ENCODE data around the gene EFCAB12.

The EFCAB12 gene

GRCh38 chr3:129441215-129441614 is 12.8 kb upstream of the EFCAB12 start:
- no peaks in the 10 kb centered on the region; the same call in 1 of the 2 replicates for H4K20me1 ChIP-seq (ENCODE audit: insufficient read depth, low read length)
- peak overlapping the region; percentile 74 for H3K4me2 ChIP-seq (ENCODE audit: insufficient read depth, low read length)
- peak overlapping the region; percentile 47 to 69; a peak in 3 of 4 replicates for H3K4me3 ChIP-seq (ENCODE audit: low read depth in 1 of 2, low read length in 2 of 2)
- H3K27ac ChIP-seq (ENCODE audit: low read length), result peak overlapping the region; percentile 96
- no peaks in the 10 kb centered on the region for H3K27me3 ChIP-seq (ENCODE audit: insufficient read depth, low read length, poor library complexity)
- no peaks in the 10 kb centered on the region for H3K9me3 ChIP-seq (ENCODE audit: insufficient read depth, low read length, severe bottlenecking)
- H3K4me1 ChIP-seq (ENCODE audit: insufficient read depth, low read length), result peaks cover 52% of the 10 kb centered on the region
- TF ChIP-seq EZH2 (IDR thresholded peaks at IDR 0.05; ENCODE audit: borderline replicate concordance, low read depth, low read length, severe bottlenecking) (no peak), CTCF (IDR thresholded peaks at IDR 0.05; ENCODE audit: borderline replicate concordance, extremely low read depth, low read length, poor library complexity, severe bottlenecking) (no peak)
- H3K36me3 ChIP-seq (ENCODE audit: insufficient read depth, low read length), result peaks cover 19% of the 10 kb centered on the region
- ATAC-seq (ENCODE audit: insufficient read depth, low read depth), result no peak
- peak; percentile 28 for DNase-seq
- peaks cover 66% of the 10 kb centered on the region for H3K79me2 ChIP-seq (ENCODE audit: insufficient read depth, low read length)
- peak overlapping the region; percentile 82 for H2AFZ ChIP-seq (ENCODE audit: low read depth, low read length)
- peak overlapping the region; percentile 78 for H3K9ac ChIP-seq (ENCODE audit: low read depth, low read length)

GRCh38 chr3:129440618-129441190 is 12.3 kb upstream of the EFCAB12 start:
- Histone ChIP-seq H3K79me2 (ENCODE audit: insufficient read depth, low read length) (peaks cover 71% of the 10 kb centered on the region), H3K36me3 (ENCODE audit: insufficient read depth, low read length) (peaks cover 24% of the 10 kb centered on the region), H3K4me1 (ENCODE audit: insufficient read depth, low read length) (peaks cover 57% of the 10 kb centered on the region), H3K4me2 (ENCODE audit: insufficient read depth, low read length) (peak overlapping the region; percentile 74), H2AFZ (ENCODE audit: low read depth, low read length) (peak overlapping the region; percentile 82), H3K27ac (ENCODE audit: low read length) (peak overlapping the region; percentile 96), H3K27me3 (ENCODE audit: insufficient read depth, low read length, poor library complexity) (no peaks in the 10 kb centered on the region), H4K20me1 (ENCODE audit: insufficient read depth, low read length) (no peaks in the 10 kb centered on the region; the same call in 1 of the 2 replicates), H3K4me3 (ENCODE audit: low read depth in 1 of 2, low read length in 2 of 2) (peak overlapping the region; percentile 47 to 69), H3K9me3 (ENCODE audit: insufficient read depth, low read length, severe bottlenecking) (no peaks in the 10 kb centered on the region), H3K9ac (ENCODE audit: low read depth, low read length) (peak overlapping the region; percentile 78)
- ATAC-seq (ENCODE audit: insufficient read depth, low read depth), result no peak
- no peak for DNase-seq
- TF ChIP-seq EZH2 (IDR thresholded peaks at IDR 0.05; ENCODE audit: borderline replicate concordance, low read depth, low read length, severe bottlenecking) (no peak), CTCF (IDR thresholded peaks at IDR 0.05; ENCODE audit: borderline replicate concordance, extremely low read depth, low read length, poor library complexity, severe bottlenecking) (no peak)

- Histone ChIP-seq H3K27ac (ENCODE audit: low read length) (peak within 1 kb of the TSS; percentile 96), H3K9ac (ENCODE audit: low read depth, low read length) (peak within 1 kb of the TSS; percentile 96), H3K9me3 (ENCODE audit: insufficient read depth, low read length, severe bottlenecking) (no peaks in the 10 kb centered on the region), H3K4me3 (ENCODE audit: low read depth in 1 of 2, low read length in 2 of 2) (peak within 1 kb of the TSS; percentile 94 to 96), H3K79me2 (ENCODE audit: insufficient read depth, low read length) (peaks cover 77% of the 10 kb centered on the region), H3K4me2 (ENCODE audit: insufficient read depth, low read length) (peak within 1 kb of the TSS; percentile 77), H4K20me1 (ENCODE audit: insufficient read depth, low read length) (no peaks in the 10 kb centered on the region; the same call in 1 of the 2 replicates), H3K27me3 (ENCODE audit: insufficient read depth, low read length, poor library complexity) (no peaks in the 10 kb centered on the region), H3K36me3 (ENCODE audit: insufficient read depth, low read length) (peaks cover 31% of the 10 kb centered on the region), H3K4me1 (ENCODE audit: insufficient read depth, low read length) (peaks cover 63% of the 10 kb centered on the region), H2AFZ (ENCODE audit: low read depth, low read length) (peak within 1 kb of the TSS; percentile 99)
- TF ChIP-seq CTCF (IDR thresholded peaks at IDR 0.05; ENCODE audit: borderline replicate concordance, extremely low read depth, low read length, poor library complexity, severe bottlenecking) (no peak), EZH2 (IDR thresholded peaks at IDR 0.05; ENCODE audit: borderline replicate concordance, low read depth, low read length, severe bottlenecking) (no peak)
- ATAC-seq (ENCODE audit: insufficient read depth, low read depth) (peak; percentile 87), DNase-seq (peak; percentile 100)
These were observed 11.6 kb upstream of the EFCAB12 start, which contains the start of the genes IFT122 and MBD4 for GRCh38 chr3:129439817-129440617. TSS of gene IFT122 (plus strand) at chr3:129440224. CDS start at chr3:129440331, 107 bp downstream. TSS of gene MBD4 (minus strand) at chr3:129439948. CDS start at chr3:129439833, 115 bp downstream.
